ENCODE measurements around the gene SIX5.
"Not testable (repeated sequence)": the region's sequence is repeated elsewhere in the genome, so short reads cannot be mapped to it uniquely, and the experiment has no call there.

Gene SIX5

GRCh38 chr19:45809643-45810159, 40.6 kb upstream of the SIX5 start:
- no peak overlapping the region for H3K9ac ChIP-seq (ENCODE audit: low read length in 5 of 5)
- peaks cover 2 to 9% (median 5%) of the 10 kb centered on the region in 5 donors for H3K4me1 ChIP-seq (ENCODE audit: control insufficient read depth in 5 of 5, insufficient read depth in 5 of 5, low read length in 5 of 5)
- no peaks in the 10 kb centered on the region for H3K9me3 ChIP-seq (ENCODE audit: control insufficient read depth in 5 of 5, low read length in 5 of 5)
- no peak overlapping the region for H3K27ac ChIP-seq (ENCODE audit: low read depth, low read length)
- H3K27me3 ChIP-seq (ENCODE audit: control insufficient read depth in 5 of 5, insufficient read depth in 4 of 5, low read length in 5 of 5), result peaks cover 0 to 6% (median 2%) of the 10 kb centered on the region in 5 donors
- no peak overlapping the region for H3K4me3 ChIP-seq (ENCODE audit: low read depth in 1 of 5, low read length in 5 of 5)
- no peaks in the 10 kb centered on the region for H3K36me3 ChIP-seq (ENCODE audit: control insufficient read depth in 5 of 5, insufficient read depth in 5 of 5, low read length in 5 of 5)

- Histone ChIP-seq H3K36me3 (ENCODE audit: control insufficient read depth in 5 of 5, insufficient read depth in 5 of 5, low read length in 5 of 5) (no peaks in the 10 kb centered on the region), H3K9ac (ENCODE audit: low read length in 5 of 5) (no peak overlapping the region), H3K9me3 (ENCODE audit: control insufficient read depth in 5 of 5, low read length in 5 of 5) (no peaks in the 10 kb centered on the region), H3K27me3 (ENCODE audit: control insufficient read depth in 5 of 5, insufficient read depth in 4 of 5, low read length in 5 of 5) (peaks cover 0 to 9% (median 3%) of the 10 kb centered on the region in 5 donors), H3K27ac (ENCODE audit: low read depth, low read length) (no peak overlapping the region), H3K4me1 (ENCODE audit: control insufficient read depth in 5 of 5, insufficient read depth in 5 of 5, low read length in 5 of 5) (peaks cover 2 to 9% (median 5%) of the 10 kb centered on the region in 5 donors), H3K4me3 (ENCODE audit: low read depth in 1 of 5, low read length in 5 of 5) (no peak overlapping the region)
Measured at GRCh38 chr19:45805719-45806118, 36.7 kb upstream of the SIX5 start.

- no peak overlapping the region for H3K9ac ChIP-seq (ENCODE audit: low read length in 5 of 5)
- H3K36me3 ChIP-seq (ENCODE audit: control insufficient read depth in 5 of 5, insufficient read depth in 5 of 5, low read length in 5 of 5), result no peaks in the 10 kb centered on the region
- no peak overlapping the region for H3K27ac ChIP-seq (ENCODE audit: low read depth, low read length)
- H3K4me1 ChIP-seq (ENCODE audit: control insufficient read depth in 5 of 5, insufficient read depth in 5 of 5, low read length in 5 of 5), result peaks cover 2 to 6% (median 5%) of the 10 kb centered on the region in 5 donors
- H3K9me3 ChIP-seq (ENCODE audit: control insufficient read depth in 5 of 5, low read length in 5 of 5), result no peaks in the 10 kb centered on the region
- no peak overlapping the region for H3K4me3 ChIP-seq (ENCODE audit: low read depth in 1 of 5, low read length in 5 of 5)
- peaks cover 0 to 9% (median 3%) of the 10 kb centered on the region in 5 donors for H3K27me3 ChIP-seq (ENCODE audit: control insufficient read depth in 5 of 5, insufficient read depth in 4 of 5, low read length in 5 of 5)
Measured at GRCh38 chr19:45804959-45805230, 35.8 kb upstream of the SIX5 start.

- H3K36me3 ChIP-seq (ENCODE audit: control insufficient read depth in 5 of 5, insufficient read depth in 5 of 5, low read length in 5 of 5), result no peaks in the 10 kb centered on the region
- peaks cover 0 to 9% (median 3%) of the 10 kb centered on the region in 5 donors for H3K27me3 ChIP-seq (ENCODE audit: control insufficient read depth in 5 of 5, insufficient read depth in 4 of 5, low read length in 5 of 5)
- no peak overlapping the region for H3K4me3 ChIP-seq (ENCODE audit: low read depth in 1 of 5, low read length in 5 of 5)
- H3K9ac ChIP-seq (ENCODE audit: low read length in 5 of 5), result no peak overlapping the region
- no peak overlapping the region for H3K27ac ChIP-seq (ENCODE audit: low read depth, low read length)
- H3K4me1 ChIP-seq (ENCODE audit: control insufficient read depth in 5 of 5, insufficient read depth in 5 of 5, low read length in 5 of 5), result peaks cover 0 to 3% (median under 1%) of the 10 kb centered on the region in 5 donors
- H3K9me3 ChIP-seq (ENCODE audit: control insufficient read depth in 5 of 5, low read length in 5 of 5), result no peaks in the 10 kb centered on the region
Measured at GRCh38 chr19:45804140-45804958, 35.3 kb upstream of the SIX5 start.

- H3K9ac ChIP-seq (ENCODE audit: low read length in 5 of 5), result no peak overlapping the region
- H3K9me3 ChIP-seq (ENCODE audit: control insufficient read depth in 5 of 5, low read length in 5 of 5), result no peaks in the 10 kb centered on the region
- no peak overlapping the region for H3K27ac ChIP-seq (ENCODE audit: low read depth, low read length)
- H3K36me3 ChIP-seq (ENCODE audit: control insufficient read depth in 5 of 5, insufficient read depth in 5 of 5, low read length in 5 of 5), result no peaks in the 10 kb centered on the region
- H3K4me1 ChIP-seq (ENCODE audit: control insufficient read depth in 5 of 5, insufficient read depth in 5 of 5, low read length in 5 of 5), result peaks cover 0 to 7% (median 5%) of the 10 kb centered on the region in 5 donors
- H3K4me3 ChIP-seq (ENCODE audit: low read depth in 1 of 5, low read length in 5 of 5), result no peak overlapping the region
- peaks cover 0 to 9% (median 3%) of the 10 kb centered on the region in 5 donors for H3K27me3 ChIP-seq (ENCODE audit: control insufficient read depth in 5 of 5, insufficient read depth in 4 of 5, low read length in 5 of 5)
Measured at GRCh38 chr19:45801603-45802175, 32.6 kb upstream of the SIX5 start.

GRCh38 chr19:45800070-45800553, 31.1 kb upstream of the SIX5 start:
- Histone ChIP-seq H3K9ac (ENCODE audit: low read length in 5 of 5) (no peak overlapping the region), H3K4me1 (ENCODE audit: control insufficient read depth in 5 of 5, insufficient read depth in 5 of 5, low read length in 5 of 5) (peaks cover 0 to 6% (median 5%) of the 10 kb centered on the region in 5 donors), H3K27ac (ENCODE audit: low read depth, low read length) (no peak overlapping the region), H3K9me3 (ENCODE audit: control insufficient read depth in 5 of 5, low read length in 5 of 5) (no peaks in the 10 kb centered on the region), H3K36me3 (ENCODE audit: control insufficient read depth in 5 of 5, insufficient read depth in 5 of 5, low read length in 5 of 5) (no peaks in the 10 kb centered on the region), H3K27me3 (ENCODE audit: control insufficient read depth in 5 of 5, insufficient read depth in 4 of 5, low read length in 5 of 5) (peaks cover 0 to 9% (median 3%) of the 10 kb centered on the region in 5 donors), H3K4me3 (ENCODE audit: low read depth in 1 of 5, low read length in 5 of 5) (no peak overlapping the region)

- not testable (repeated sequence) for H3K9ac ChIP-seq (ENCODE audit: low read length in 5 of 5); H3K4me3 ChIP-seq (ENCODE audit: low read depth in 1 of 5, low read length in 5 of 5); H3K36me3 ChIP-seq (ENCODE audit: control insufficient read depth in 5 of 5, insufficient read depth in 5 of 5, low read length in 5 of 5); H3K4me1 ChIP-seq (ENCODE audit: control insufficient read depth in 5 of 5, insufficient read depth in 5 of 5, low read length in 5 of 5); H3K27me3 ChIP-seq (ENCODE audit: control insufficient read depth in 5 of 5, insufficient read depth in 4 of 5, low read length in 5 of 5); H3K9me3 ChIP-seq (ENCODE audit: control insufficient read depth in 5 of 5, low read length in 5 of 5); H3K27ac ChIP-seq (ENCODE audit: low read depth, low read length)
Measured at GRCh38 chr19:45799541-45799940, 30.5 kb upstream of the SIX5 start.

- no peak overlapping the region for H3K27ac ChIP-seq (ENCODE audit: low read depth, low read length)
- H3K9ac ChIP-seq (ENCODE audit: low read length in 5 of 5), result no peak overlapping the region
- no peaks in the 10 kb centered on the region for H3K9me3 ChIP-seq (ENCODE audit: control insufficient read depth in 5 of 5, low read length in 5 of 5)
- peaks cover 0 to 9% (median 3%) of the 10 kb centered on the region in 5 donors for H3K27me3 ChIP-seq (ENCODE audit: control insufficient read depth in 5 of 5, insufficient read depth in 4 of 5, low read length in 5 of 5)
- H3K4me1 ChIP-seq (ENCODE audit: control insufficient read depth in 5 of 5, insufficient read depth in 5 of 5, low read length in 5 of 5), result peaks cover 0 to 6% (median 5%) of the 10 kb centered on the region in 5 donors
- H3K36me3 ChIP-seq (ENCODE audit: control insufficient read depth in 5 of 5, insufficient read depth in 5 of 5, low read length in 5 of 5), result no peaks in the 10 kb centered on the region
- H3K4me3 ChIP-seq (ENCODE audit: low read depth in 1 of 5, low read length in 5 of 5), result no peak overlapping the region
Measured at GRCh38 chr19:45798995-45799517, 30.0 kb upstream of the SIX5 start.

GRCh38 chr19:45794627-45795026, 25.6 kb upstream of the SIX5 start:
- Histone ChIP-seq H3K36me3 (ENCODE audit: control insufficient read depth in 5 of 5, insufficient read depth in 5 of 5, low read length in 5 of 5) (peaks cover 0 to 7% (median 4%) of the 10 kb centered on the region in 5 donors), H3K9me3 (ENCODE audit: control insufficient read depth in 5 of 5, low read length in 5 of 5) (no peaks in the 10 kb centered on the region), H3K27me3 (ENCODE audit: control insufficient read depth in 5 of 5, insufficient read depth in 4 of 5, low read length in 5 of 5) (peaks cover 0 to 2% (median 0%) of the 10 kb centered on the region in 5 donors), H3K9ac (ENCODE audit: low read length in 5 of 5) (no peak overlapping the region), H3K4me1 (ENCODE audit: control insufficient read depth in 5 of 5, insufficient read depth in 5 of 5, low read length in 5 of 5) (peaks cover 10 to 32% (median 26%) of the 10 kb centered on the region in 5 donors), H3K27ac (ENCODE audit: low read depth, low read length) (no peak overlapping the region), H3K4me3 (ENCODE audit: low read depth in 1 of 5, low read length in 5 of 5) (no peak overlapping the region)

GRCh38 chr19:45793876-45794275, 24.8 kb upstream of the SIX5 start:
- Histone ChIP-seq H3K4me1 (ENCODE audit: control insufficient read depth in 5 of 5, insufficient read depth in 5 of 5, low read length in 5 of 5) (peaks cover 10 to 28% (median 22%) of the 10 kb centered on the region in 5 donors), H3K27me3 (ENCODE audit: control insufficient read depth in 5 of 5, insufficient read depth in 4 of 5, low read length in 5 of 5) (peaks cover 0 to 2% (median 0%) of the 10 kb centered on the region in 5 donors), H3K9ac (ENCODE audit: low read length in 5 of 5) (no peak overlapping the region), H3K36me3 (ENCODE audit: control insufficient read depth in 5 of 5, insufficient read depth in 5 of 5, low read length in 5 of 5) (peaks cover 0 to 15% (median 11%) of the 10 kb centered on the region in 5 donors), H3K4me3 (ENCODE audit: low read depth in 1 of 5, low read length in 5 of 5) (no peak overlapping the region), H3K9me3 (ENCODE audit: control insufficient read depth in 5 of 5, low read length in 5 of 5) (no peaks in the 10 kb centered on the region), H3K27ac (ENCODE audit: low read depth, low read length) (no peak overlapping the region)

Data from subcutaneous abdominal adipose tissue (tissue), 5 donors.